Fibroblast of mammary gland (primary cell): ENCODE data around the gene TVP23C.

Experiments used
- DNase-seq: peaks from one replicate; pipeline ENCODE4 v3.0.0-alpha.2; 2010; ENCODE audit warnings: low read depth
- H3K4me3 ChIP-seq: 2 replicates; pipeline ENCODE4 v1.5.1; 2011; ENCODE audit warnings: low read depth, mild to moderate bottlenecking, low read length, moderate library complexity; ENCODE audit not compliant: control insufficient read depth
- TF ChIP-seq, protein P1 (sequence below): conservative IDR thresholded peaks from 2 replicates; pipeline ENCODE4 v1.5.1; 2011; ENCODE audit warnings: low read depth, low read length, inconsistent platforms; ENCODE audit not compliant: control insufficient read depth, insufficient read depth

Gene TVP23C

GRCh38 chr17:15513058-15513791 is 50.1 kb downstream of the TVP23C start:
- TF ChIP-seq, protein P1, sequence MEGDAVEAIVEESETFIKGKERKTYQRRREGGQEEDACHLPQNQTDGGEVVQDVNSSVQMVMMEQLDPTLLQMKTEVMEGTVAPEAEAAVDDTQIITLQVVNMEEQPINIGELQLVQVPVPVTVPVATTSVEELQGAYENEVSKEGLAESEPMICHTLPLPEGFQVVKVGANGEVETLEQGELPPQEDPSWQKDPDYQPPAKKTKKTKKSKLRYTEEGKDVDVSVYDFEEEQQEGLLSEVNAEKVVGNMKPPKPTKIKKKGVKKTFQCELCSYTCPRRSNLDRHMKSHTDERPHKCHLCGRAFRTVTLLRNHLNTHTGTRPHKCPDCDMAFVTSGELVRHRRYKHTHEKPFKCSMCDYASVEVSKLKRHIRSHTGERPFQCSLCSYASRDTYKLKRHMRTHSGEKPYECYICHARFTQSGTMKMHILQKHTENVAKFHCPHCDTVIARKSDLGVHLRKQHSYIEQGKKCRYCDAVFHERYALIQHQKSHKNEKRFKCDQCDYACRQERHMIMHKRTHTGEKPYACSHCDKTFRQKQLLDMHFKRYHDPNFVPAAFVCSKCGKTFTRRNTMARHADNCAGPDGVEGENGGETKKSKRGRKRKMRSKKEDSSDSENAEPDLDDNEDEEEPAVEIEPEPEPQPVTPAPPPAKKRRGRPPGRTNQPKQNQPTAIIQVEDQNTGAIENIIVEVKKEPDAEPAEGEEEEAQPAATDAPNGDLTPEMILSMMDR = no peak
- DNase-seq = peak; percentile 54
- no peak overlapping the region for H3K4me3 ChIP-seq

DNA sequence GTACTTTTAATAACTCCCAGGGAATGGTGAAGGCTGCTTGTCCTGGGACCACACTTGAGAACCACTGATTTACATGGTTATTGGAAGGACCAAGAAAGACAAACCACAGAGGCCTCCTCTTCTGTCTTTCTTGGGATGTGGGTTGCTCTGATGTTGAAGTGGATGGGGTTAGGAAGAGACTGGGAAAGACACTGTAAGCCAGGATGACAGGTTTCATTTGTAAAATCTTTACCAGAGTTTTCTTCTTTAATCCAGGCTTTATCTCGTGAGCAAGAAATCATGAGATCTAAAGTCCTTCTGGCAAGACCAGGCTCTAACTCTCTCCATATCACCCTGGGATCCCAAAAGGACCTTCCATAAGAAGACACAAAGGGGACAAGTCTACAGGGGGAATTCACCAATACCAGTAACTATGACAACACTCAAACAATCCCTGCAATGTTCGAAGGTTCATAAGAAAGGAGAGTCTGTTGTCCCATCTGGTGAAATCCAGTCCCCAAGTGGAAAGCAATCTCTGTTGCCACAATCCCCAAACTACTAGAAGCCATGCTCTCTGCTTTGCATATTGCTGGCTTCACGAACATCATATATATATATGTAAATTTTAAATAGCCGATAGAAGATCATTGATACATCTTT is 51.1 kb downstream of the TVP23C start:
- no peak for DNase-seq
- TF ChIP-seq, protein P1 = no peak
- no peak overlapping the region for H3K4me3 ChIP-seq

GRCh38 chr17:15511142-15511541 is 52.1 kb downstream of the TVP23C start:
- no peak overlapping the region for H3K4me3 ChIP-seq
- TF ChIP-seq, protein P1 = no peak
- DNase-seq = no peak

DNA sequence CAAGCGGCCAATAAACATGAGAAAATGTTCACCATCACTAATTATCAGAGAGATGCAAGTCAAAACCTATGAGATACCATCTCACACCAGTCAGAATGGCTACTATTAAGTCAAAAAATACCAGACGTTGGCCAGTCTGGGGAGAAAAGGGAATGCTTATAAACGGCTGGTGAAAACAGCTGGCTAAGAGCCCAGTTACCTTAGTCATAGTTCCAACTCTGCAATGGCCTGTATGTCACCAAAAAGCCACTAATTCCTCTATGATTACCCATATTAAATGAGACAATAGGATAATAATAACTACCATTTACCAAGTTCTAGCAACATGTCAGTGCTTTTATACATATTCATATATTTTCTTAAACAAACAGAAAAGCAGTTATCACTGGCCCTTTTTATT is 52.9 kb downstream of the TVP23C start:
- TF ChIP-seq, protein P1 = no peak
- DNase-seq = peak; percentile 74
- H3K4me3 ChIP-seq = no peak overlapping the region

DNA sequence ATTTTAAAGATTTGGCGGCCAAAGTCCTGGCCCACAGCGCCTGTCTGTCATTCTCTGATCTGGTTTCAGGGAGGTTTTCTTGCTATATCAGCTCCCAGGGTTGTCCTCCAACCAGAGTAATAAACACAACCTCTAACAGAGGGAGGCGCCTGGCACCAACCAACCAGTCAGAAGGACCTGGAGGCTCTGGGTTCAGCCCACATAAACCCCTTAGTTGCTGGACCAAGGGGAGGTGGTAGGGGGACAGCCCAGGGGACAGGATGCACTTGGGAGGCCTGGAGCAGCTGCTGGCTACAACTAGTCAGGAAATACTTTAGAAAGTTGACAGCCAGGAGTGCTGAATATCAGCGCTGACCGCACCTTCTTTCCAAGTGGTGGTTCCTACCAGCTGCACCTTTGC is 54.2 kb downstream of the TVP23C start:
- no peak for DNase-seq
- H3K4me3 ChIP-seq = no peak overlapping the region
- TF ChIP-seq, protein P1 = no peak

GRCh38 chr17:15508466-15508865 is 54.8 kb downstream of the TVP23C start:
- DNase-seq = no peak
- TF ChIP-seq, protein P1 = no peak
- no peak overlapping the region for H3K4me3 ChIP-seq
